HUDEP-2 (cell line): ENCODE measurements around the gene MCTP1.

Source experiments
- DNase-seq, 76 experiments: peaks; one replicate each; lab custom pipeline; 2025; ENCODE audit not compliant: unreplicated experiment in 76 of 76; lab: John Stamatoyannopoulos, UW

Gene MCTP1

GRCh38 chr5:94745786-94746730 is 538.8 kb downstream of the MCTP1 start:
- no peak for DNase-seq

GRCh38 chr5:94744906-94745305 is 540.0 kb downstream of the MCTP1 start:
- DNase-seq, result no peak

GRCh38 chr5:94742852-94743251 is 542.0 kb downstream of the MCTP1 start:
- no peak for DNase-seq

GRCh38 chr5:94740286-94740685 is 544.6 kb downstream of the MCTP1 start:
- no peak for DNase-seq

- no peak for DNase-seq
Observed at GRCh38 chr5:94736498-94736897, 548.4 kb downstream of the MCTP1 start.

- no peak for DNase-seq
Observed at GRCh38 chr5:94731471-94731870, 553.4 kb downstream of the MCTP1 start.

GRCh38 chr5:94725142-94725541 is 559.8 kb downstream of the MCTP1 start:
- DNase-seq, result no peak

GRCh38 chr5:94715768-94716167 is 569.1 kb downstream of the MCTP1 start:
- DNase-seq, result no peak

GRCh38 chr5:94711785-94712184 is 573.1 kb downstream of the MCTP1 start:
- no peak for DNase-seq

- DNase-seq, result no peak
Observed at GRCh38 chr5:94709277-94709676, 575.6 kb downstream of the MCTP1 start.

GRCh38 chr5:94707359-94707758 is 577.5 kb downstream of the MCTP1 start:
- no peak for DNase-seq

- no peak for DNase-seq
Observed at GRCh38 chr5:94705427-94705826, 579.5 kb downstream of the MCTP1 start.

GRCh38 chr5:94702729-94703128 is 582.2 kb downstream of the MCTP1 start:
- DNase-seq, result no peak

- no peak for DNase-seq
Observed at GRCh38 chr5:94700592-94700991, 584.3 kb downstream of the MCTP1 start.

- no peak for DNase-seq
Observed at GRCh38 chr5:94699562-94699961, 585.3 kb downstream of the MCTP1 start.

GRCh38 chr5:94698197-94698596 is 586.7 kb downstream of the MCTP1 start:
- no peak for DNase-seq

GRCh38 chr5:94694671-94695070 is 590.2 kb downstream of the MCTP1 start:
- DNase-seq, result no peak

- no peak for DNase-seq
Observed at GRCh38 chr5:94693845-94694370, 591.0 kb downstream of the MCTP1 start.

- DNase-seq, result peak in 16 of 76 experiments; percentile 4 to 28 (median 10)
Observed at GRCh38 chr5:94693043-94693822, 591.7 kb downstream of the MCTP1 start.

GRCh38 chr5:94692581-94692980 is 592.3 kb downstream of the MCTP1 start:
- DNase-seq, result no peak

- DNase-seq, result no peak
Observed at GRCh38 chr5:94691949-94692348, 592.9 kb downstream of the MCTP1 start.
